Transverse colon (tissue), 1 donor: ENCODE measurements around the gene AP1M2.

Experiments
- EP300 ChIP-seq: sonication (generic); formaldehyde crosslinking; IDR thresholded peaks from one replicate; pipeline ENCODE4 v1.6.1; 2017; ENCODE audit warnings: antibody characterized with exemption, low read depth
- POLR2A ChIP-seq: fragments of 450-650 bp; IDR thresholded peaks from one replicate; pipeline ENCODE4 v1.6.1; 2016; ENCODE audit warnings: antibody characterized with exemption, mild to moderate bottlenecking, moderate library complexity

GRCh38 chr19:10543059-10543419 lies 44.1 kb downstream of the AP1M2 start:
- TF ChIP-seq POLR2A (no peak), EP300 (no peak)
